ENCODE measurements around the gene FPR1. TPM values are rescaled to one million over a fixed set of nuclear protein-coding genes. Genes with fewer than 3 reads are reported as not detected.
A peak's percentile ranks its signal among the peaks of the same experiment; 100 is the strongest.

Gene FPR1
- total and polyA plus RNA-seq, 2 experiments from 2014 or later = not detected

DNA sequence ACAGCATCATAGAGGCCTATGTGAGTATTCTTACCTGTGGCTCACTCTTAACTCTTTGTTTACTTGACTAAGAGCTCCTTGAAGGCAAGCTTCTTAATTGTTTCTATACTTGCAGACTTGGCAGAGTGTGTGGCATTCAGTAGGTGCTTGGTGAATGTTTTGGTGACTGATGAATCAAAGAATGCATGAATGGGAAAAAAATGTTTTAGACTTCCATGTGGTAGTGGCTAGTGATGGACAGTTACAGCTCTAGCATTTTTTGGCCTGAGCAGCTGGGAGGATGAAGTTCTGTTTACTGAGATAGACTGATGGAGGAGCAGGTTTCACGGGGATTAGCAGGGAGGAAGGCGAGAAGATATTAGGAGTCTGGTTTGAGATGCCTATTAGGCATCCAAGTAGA is 41.5 kb downstream of the FPR1 start:
- 69 to 71% methylated on average over 2 of the region's 2 CpGs for WGBS, 2 experiments (ENCODE audit: low coverage in 1 of 2, low lambda C conversion rate in 2 of 2, missing lambda C conversion rate in 2 of 2)
- no peaks in the 10 kb centered on the region for H3K9me3 ChIP-seq (ENCODE audit: low read depth)
- H3K4me3 ChIP-seq = no peak overlapping the region
- H3K79me2 ChIP-seq (ENCODE audit: insufficient read depth) = no peaks in the 10 kb centered on the region
- no peak overlapping the region for H3K4me2 ChIP-seq (ENCODE audit: unreplicated experiment)
- no peaks in the 10 kb centered on the region for H3K27me3 ChIP-seq (replicated peaks; ENCODE audit: insufficient read depth)
- TF ChIP-seq EZH2 (IDR thresholded peaks at IDR 0.05; ENCODE audit: insufficient read depth, poor library complexity, severe bottlenecking) (no peak), EZH2phosphoT487 (IDR thresholded peaks at IDR 0.05; ENCODE audit: insufficient read depth, low read depth) (no peak)
- H3F3A ChIP-seq (ENCODE audit: insufficient read depth) = peaks cover 36% of the 10 kb centered on the region
- no peaks in the 10 kb centered on the region for H3K9me2 ChIP-seq (ENCODE audit: insufficient read depth)
- no peaks in the 10 kb centered on the region for H4K20me1 ChIP-seq (ENCODE audit: insufficient read depth)
- peaks cover 9% of the 10 kb centered on the region for H3K36me3 ChIP-seq (ENCODE audit: low read depth)
- no peak overlapping the region for H2AFZ ChIP-seq
- in situ Hi-C loops (cut with MboI) = no loop called here
- H3K4me1 ChIP-seq (ENCODE audit: insufficient read depth) = peaks cover under 1% of the 10 kb centered on the region; the same call in 1 of the 2 replicates
- peak; percentile 26 for DNase-seq
- H3K27ac ChIP-seq = no peak overlapping the region
- no peak overlapping the region for H3K9ac ChIP-seq

DNA sequence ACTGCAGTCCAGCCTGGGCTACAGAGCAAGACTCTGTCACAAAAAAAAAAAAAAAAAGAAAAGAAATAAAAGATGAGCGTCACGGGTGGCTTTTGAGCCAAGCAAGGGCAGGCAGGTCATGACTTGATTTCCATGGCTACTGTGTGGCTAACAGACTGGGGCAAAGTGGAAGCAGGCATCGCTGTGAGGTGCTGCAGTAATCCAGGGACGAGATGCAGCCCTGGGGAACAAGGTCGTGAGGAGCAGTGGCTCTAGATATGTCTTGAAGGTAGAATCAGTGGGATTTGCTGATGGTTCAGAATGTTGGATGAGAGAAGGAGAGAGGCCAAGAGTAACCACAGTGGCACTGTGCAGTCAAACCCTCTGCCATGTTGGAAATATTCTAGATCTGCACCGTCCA is 42.1 kb downstream of the FPR1 start:
- no peaks in the 10 kb centered on the region for H4K20me1 ChIP-seq (ENCODE audit: insufficient read depth)
- no peaks in the 10 kb centered on the region for H3K27me3 ChIP-seq (replicated peaks; ENCODE audit: insufficient read depth)
- peaks cover 7% of the 10 kb centered on the region; the same call in 1 of the 2 replicates for H3K4me1 ChIP-seq (ENCODE audit: insufficient read depth)
- in situ Hi-C loops (cut with MboI) = no loop called here
- no peak overlapping the region for H3K4me3 ChIP-seq
- 45 to 47% methylated on average over 6 of the region's 6 CpGs for WGBS, 2 experiments (ENCODE audit: low coverage in 1 of 2, low lambda C conversion rate in 2 of 2, missing lambda C conversion rate in 2 of 2)
- H3K27ac ChIP-seq = no peak overlapping the region
- H2AFZ ChIP-seq = no peak overlapping the region
- H3K9ac ChIP-seq = no peak overlapping the region
- H3K9me3 ChIP-seq (ENCODE audit: low read depth) = no peaks in the 10 kb centered on the region
- no peaks in the 10 kb centered on the region for H3K9me2 ChIP-seq (ENCODE audit: insufficient read depth)
- peaks cover 36% of the 10 kb centered on the region for H3F3A ChIP-seq (ENCODE audit: insufficient read depth)
- no peak for DNase-seq
- peaks cover 9% of the 10 kb centered on the region for H3K36me3 ChIP-seq (ENCODE audit: low read depth)
- no peak overlapping the region for H3K4me2 ChIP-seq (ENCODE audit: unreplicated experiment)
- TF ChIP-seq EZH2 (IDR thresholded peaks at IDR 0.05; ENCODE audit: insufficient read depth, poor library complexity, severe bottlenecking) (no peak), EZH2phosphoT487 (IDR thresholded peaks at IDR 0.05; ENCODE audit: insufficient read depth, low read depth) (no peak)
- H3K79me2 ChIP-seq (ENCODE audit: insufficient read depth) = 0 out of 2 replicates have a peak, but pooled peaks cover 6% of the 10 kb centered on the region

DNA sequence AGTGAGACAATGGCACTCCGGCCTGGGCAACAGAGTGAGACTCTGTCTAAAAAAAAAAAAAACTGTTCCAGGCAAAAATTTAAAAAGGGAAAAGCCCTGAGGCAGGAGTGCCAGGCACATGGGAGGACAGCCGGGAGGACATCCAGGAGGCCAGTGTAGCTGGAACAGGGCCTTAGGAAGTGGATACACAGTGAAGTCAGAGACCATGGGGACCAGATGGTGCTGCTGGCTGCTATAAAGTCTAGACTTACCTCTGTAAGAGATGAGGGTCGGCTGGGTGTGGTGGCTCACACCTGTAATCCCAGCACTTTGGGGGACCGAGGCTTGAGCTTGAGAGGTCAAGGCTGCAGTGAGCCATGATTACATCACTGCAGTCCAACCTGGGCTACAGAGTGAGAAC is 42.9 kb downstream of the FPR1 start:
- WGBS, 2 experiments (ENCODE audit: low coverage in 1 of 2, low lambda C conversion rate in 2 of 2, missing lambda C conversion rate in 2 of 2) = 40 to 43% methylated on average over 4 of the region's 4 CpGs
- peaks cover 36% of the 10 kb centered on the region for H3F3A ChIP-seq (ENCODE audit: insufficient read depth)
- no peak overlapping the region for H3K9ac ChIP-seq
- in situ Hi-C loops (cut with MboI) = no loop called here
- H3K9me2 ChIP-seq (ENCODE audit: insufficient read depth) = no peaks in the 10 kb centered on the region
- H3K4me2 ChIP-seq (ENCODE audit: unreplicated experiment) = no peak overlapping the region
- H3K9me3 ChIP-seq (ENCODE audit: low read depth) = no peaks in the 10 kb centered on the region
- H3K27me3 ChIP-seq (replicated peaks; ENCODE audit: insufficient read depth) = no peaks in the 10 kb centered on the region
- H2AFZ ChIP-seq = no peak overlapping the region
- no peak overlapping the region for H3K4me3 ChIP-seq
- H3K27ac ChIP-seq = no peak overlapping the region
- H3K79me2 ChIP-seq (ENCODE audit: insufficient read depth) = 0 out of 2 replicates have a peak, but pooled peaks cover 7% of the 10 kb centered on the region
- no peaks in the 10 kb centered on the region for H4K20me1 ChIP-seq (ENCODE audit: insufficient read depth)
- TF ChIP-seq EZH2 (IDR thresholded peaks at IDR 0.05; ENCODE audit: insufficient read depth, poor library complexity, severe bottlenecking) (no peak), EZH2phosphoT487 (IDR thresholded peaks at IDR 0.05; ENCODE audit: insufficient read depth, low read depth) (no peak)
- H3K4me1 ChIP-seq (ENCODE audit: insufficient read depth) = peaks cover 7% of the 10 kb centered on the region; the same call in 1 of the 2 replicates
- DNase-seq = no peak
- peaks cover 9% of the 10 kb centered on the region for H3K36me3 ChIP-seq (ENCODE audit: low read depth)

DNA sequence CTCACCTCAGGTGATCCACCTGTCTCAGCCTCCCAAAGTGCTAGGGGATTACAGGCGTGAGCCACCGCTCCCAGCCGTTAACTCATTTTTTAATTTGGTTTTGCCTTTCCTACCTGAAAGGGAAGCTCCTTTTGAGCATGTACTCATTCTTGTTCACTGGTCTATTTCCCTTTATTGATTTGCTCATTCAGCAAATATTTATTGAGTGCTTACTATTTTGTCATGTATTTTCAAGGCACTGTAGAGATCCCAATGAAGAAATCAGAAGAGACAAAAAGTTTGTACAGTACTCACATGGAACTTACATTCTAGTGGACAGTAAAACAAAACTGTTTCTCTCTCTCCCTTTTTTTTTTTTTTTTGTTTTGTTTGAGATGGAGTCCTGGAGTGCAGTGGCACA is 44.8 kb downstream of the FPR1 start:
- Histone ChIP-seq H3K4me2 (ENCODE audit: unreplicated experiment) (no peak overlapping the region), H3F3A (ENCODE audit: insufficient read depth) (peaks cover 54% of the 10 kb centered on the region), H4K20me1 (ENCODE audit: insufficient read depth) (no peaks in the 10 kb centered on the region), H3K4me3 (no peak overlapping the region), H3K27ac (no peak overlapping the region), H3K27me3 (replicated peaks; ENCODE audit: insufficient read depth) (no peaks in the 10 kb centered on the region), H3K79me2 (ENCODE audit: insufficient read depth) (0 out of 2 replicates have a peak, but pooled peaks cover 7% of the 10 kb centered on the region), H3K9me2 (ENCODE audit: insufficient read depth) (no peaks in the 10 kb centered on the region), H3K9ac (no peak overlapping the region), H3K9me3 (ENCODE audit: low read depth) (no peaks in the 10 kb centered on the region), H3K4me1 (ENCODE audit: insufficient read depth) (peaks cover 7% of the 10 kb centered on the region; the same call in 1 of the 2 replicates), H3K36me3 (ENCODE audit: low read depth) (peaks cover 11% of the 10 kb centered on the region), H2AFZ (no peak overlapping the region)
- in situ Hi-C loops (cut with MboI) = no loop called here
- 96 to 100% methylated on average over 3 of the region's 3 CpGs for WGBS, 2 experiments (ENCODE audit: low coverage in 1 of 2, low lambda C conversion rate in 2 of 2, missing lambda C conversion rate in 2 of 2)
- TF ChIP-seq EZH2phosphoT487 (IDR thresholded peaks at IDR 0.05; ENCODE audit: insufficient read depth, low read depth) (no peak), EZH2 (IDR thresholded peaks at IDR 0.05; ENCODE audit: insufficient read depth, poor library complexity, severe bottlenecking) (no peak)
- DNase-seq = no peak

All from GM23248 (cell line).